Pulmonary artery endothelial cell (primary cell): ENCODE results near the gene FICD. TPM values are rescaled to one million over a fixed set of nuclear protein-coding genes. Genes with fewer than 3 reads are reported as not detected.
"Not testable (repeated sequence)": the region's sequence is repeated elsewhere in the genome, so short reads cannot be mapped to it uniquely, and the experiment has no call there.

Experiments used
- DNase-seq: peaks from one replicate; pipeline ENCODE4 v3.0.0-alpha.2; 2011; ENCODE audit warnings: low read depth, low spot score
- total RNA-seq: library from RNA; depleted of rRNA; stranded (reverse); fragments of >200 nt; gene quantifications from 2 replicates; pipeline ENCODE4 v1.2.3, GENCODE V29; 2014

The FICD gene
- 8.2 and 11.4 TPM in 2 replicates for total RNA-seq

GRCh38 chr12:108514973-108515814 is at the start of gene FICD:
FICD (plus strand) TSS chr12:108515277; CDS start chr12:108516973, 1,696 bp downstream.
- DNase-seq = peak; percentile 89

DNA sequence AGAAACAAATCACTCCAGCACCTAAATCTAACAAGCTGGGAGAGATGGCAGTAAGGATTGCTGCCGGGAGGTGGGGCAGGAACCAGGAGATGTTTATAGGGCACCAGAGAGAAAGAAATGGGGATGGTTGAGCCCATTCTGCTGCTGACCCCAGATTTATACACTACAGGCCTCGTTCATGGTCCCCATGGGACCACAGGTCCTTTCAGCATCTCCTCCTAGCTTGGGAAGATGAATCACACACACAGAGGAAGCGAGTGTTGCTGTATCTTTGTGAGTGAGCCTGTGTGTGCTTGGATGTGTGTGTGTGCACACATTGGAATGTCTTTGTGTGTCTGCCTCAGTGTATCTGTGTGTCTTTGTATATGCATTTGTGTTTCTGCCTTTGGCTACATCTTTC is 49.7 kb upstream of the FICD start:
- DNase-seq = no peak

- DNase-seq = no peak
Measured at GRCh38 chr12:108468196-108468968, 46.7 kb upstream of the FICD start.

- DNase-seq = no peak
Measured at GRCh38 chr12:108473400-108474055, 41.5 kb upstream of the FICD start.

DNA sequence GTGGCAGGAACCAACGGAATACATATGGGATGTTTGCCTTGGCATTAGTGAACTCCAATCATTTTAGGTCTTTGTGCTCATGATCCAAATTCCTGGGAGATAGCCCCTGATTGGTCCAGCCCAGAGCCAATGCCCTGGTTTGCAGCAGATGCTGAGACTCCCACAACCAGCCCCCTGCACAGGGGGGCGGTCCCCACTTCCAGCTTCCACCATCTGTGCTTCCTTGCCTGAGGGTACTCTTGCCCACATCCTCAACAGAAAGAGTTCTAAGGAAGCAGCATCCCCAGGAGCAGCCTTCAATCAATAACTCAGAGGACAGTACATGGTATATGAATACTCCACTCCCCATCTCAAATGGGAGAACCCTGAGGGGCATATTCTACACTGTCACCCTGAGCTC is 39.7 kb upstream of the FICD start:
- DNase-seq = no peak

DNA sequence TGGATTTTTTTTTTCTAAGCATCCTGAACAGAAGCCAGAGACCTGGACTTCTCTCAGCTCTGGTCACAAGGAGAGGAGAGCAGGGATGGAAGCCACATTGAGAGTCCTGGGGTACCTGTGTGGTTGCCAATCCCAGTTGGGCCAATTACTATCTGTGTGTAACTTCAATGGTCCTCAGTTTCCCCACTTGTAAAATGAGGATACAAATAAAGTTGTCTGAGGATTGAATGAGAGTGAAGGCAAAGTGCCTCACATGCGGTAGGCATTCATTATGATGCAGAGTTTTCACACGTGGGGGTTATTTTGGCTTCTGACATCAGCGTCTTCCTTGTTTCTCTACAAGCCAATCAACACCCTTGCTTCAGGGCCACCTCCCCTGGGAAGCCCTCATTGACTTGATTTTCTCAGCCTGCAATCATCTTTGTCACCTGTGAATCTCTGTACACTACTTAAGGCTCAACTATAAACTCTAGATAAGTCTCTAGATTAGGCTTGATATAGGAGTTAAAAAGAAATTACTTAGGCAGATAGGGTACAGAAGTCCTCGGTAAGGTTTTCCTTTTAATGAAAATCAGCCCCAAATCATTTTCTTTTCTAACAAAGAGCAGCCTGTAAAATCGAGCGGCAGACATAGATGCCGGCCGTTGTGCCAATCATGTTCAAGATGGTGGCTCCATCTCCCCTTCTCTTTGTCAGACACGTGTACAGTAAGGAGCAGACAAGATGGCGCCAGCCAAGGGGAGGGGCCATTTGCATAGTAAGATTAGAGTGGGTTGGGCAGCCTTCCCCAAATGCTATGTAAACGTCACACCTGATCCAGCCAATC is 37.8 kb upstream of the FICD start:
- no peak for DNase-seq

- no peak for DNase-seq
Measured at GRCh38 chr12:108477881-108478259, 37.2 kb upstream of the FICD start.

- DNase-seq = no peak
Measured at GRCh38 chr12:108478611-108479206, 36.4 kb upstream of the FICD start.

- DNase-seq = no peak
Measured at GRCh38 chr12:108479364-108480070, 35.6 kb upstream of the FICD start.

DNA sequence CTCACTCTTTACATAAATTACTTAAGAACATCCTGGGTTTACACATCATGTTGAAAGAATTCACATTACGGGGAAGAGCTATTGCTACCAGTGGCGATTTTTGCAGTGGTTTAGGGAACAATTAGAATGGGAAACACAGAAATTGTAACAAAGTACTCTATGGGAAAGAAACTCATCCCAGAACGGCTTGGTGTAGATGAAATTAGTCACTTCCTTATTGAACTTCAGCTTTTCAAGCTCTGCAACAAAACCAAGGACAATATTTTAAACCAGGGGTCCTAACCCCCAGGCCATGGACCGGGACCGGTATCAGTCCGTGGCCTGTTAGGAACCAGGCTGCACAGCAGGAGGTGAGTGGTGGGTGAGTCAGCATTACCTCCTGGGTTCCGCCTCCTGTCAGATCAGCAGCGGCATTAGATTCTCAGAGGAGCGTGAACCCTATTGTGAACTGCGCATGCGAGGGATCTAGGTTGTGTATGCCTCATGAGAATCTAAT is 32.3 kb upstream of the FICD start:
- no peak for DNase-seq

GRCh38 chr12:108483213-108484059 is 31.6 kb upstream of the FICD start:
- no peak for DNase-seq

DNA sequence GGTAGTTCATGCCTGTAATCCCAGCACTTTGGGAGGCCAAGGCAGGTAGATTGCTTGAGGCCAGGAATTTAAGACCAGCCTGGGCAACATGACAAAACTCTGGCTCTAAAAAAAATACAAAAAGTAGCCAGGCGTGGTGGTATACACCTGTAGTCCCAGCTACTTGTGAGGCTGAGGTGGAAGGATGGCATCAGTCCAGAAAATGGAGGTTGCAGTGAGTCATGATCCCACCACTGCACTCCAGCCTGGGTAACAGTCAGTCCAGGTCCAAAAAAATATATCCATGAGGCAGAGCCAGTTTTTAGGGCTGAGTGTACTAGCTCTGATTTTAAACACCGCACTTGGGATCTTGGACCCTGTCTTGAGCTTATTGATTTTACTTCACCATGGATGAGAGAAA is 30.6 kb upstream of the FICD start:
- no peak for DNase-seq

DNA sequence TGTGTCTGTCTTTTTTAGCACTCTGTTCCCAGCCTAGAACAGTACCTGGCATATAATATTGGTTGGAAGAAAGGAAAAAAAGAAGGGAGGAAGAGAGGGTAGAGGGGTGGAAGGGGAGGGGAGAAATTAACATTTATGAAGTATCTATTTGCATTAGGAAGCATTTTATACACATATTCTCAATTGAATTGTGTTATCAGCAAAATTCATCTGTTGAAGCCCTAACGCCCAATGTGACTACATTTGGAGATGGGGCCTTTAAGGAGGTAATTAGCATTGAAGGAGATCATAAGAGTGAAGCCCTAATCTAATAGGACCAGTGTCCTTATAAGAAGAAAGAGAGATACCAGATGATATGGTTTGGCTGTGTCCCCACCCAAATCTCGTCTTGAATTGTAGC is 30.2 kb upstream of the FICD start:
- DNase-seq = no peak

GRCh38 chr12:108485371-108485770 is 29.7 kb upstream of the FICD start:
- not testable (repeated sequence) for DNase-seq

DNA sequence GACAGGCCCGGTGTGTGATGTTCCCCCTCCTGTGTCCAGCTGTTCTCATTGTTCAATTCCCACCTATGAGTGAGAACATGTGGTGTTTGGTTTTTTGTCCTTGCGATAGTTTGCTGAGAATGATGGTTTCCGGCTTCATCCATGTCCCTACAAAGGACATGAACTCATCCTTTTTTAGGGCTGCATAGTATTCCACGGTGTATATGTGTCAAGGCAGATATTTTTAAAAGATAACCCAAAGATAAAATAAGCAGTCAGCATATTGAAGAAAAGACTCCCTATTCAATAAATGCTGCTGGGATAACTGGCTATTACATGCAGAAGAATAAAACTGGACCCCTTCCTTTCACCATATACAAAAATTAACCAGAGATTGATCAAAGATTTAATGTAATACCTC is 28.0 kb upstream of the FICD start:
- not testable (repeated sequence) for DNase-seq

DNA sequence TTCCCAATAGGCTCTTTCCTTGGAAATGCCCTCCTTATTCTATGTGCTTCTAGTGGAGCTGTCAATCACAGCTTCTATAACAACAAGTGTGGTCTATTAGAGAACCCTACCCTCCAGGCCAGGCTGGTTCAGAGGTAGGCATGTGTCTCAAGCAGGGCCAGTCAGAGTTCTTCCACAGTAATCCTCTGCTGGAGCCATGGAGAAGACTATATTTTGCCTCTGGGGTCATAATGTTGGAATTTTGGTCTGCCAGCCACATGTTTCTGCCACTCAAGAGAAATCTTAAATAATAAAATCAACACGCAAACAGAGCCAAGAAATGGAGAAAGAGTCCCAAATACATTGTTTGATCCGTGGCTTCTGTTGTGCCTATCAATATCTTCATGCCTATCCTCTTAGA is 23.8 kb upstream of the FICD start:
- no peak for DNase-seq

DNA sequence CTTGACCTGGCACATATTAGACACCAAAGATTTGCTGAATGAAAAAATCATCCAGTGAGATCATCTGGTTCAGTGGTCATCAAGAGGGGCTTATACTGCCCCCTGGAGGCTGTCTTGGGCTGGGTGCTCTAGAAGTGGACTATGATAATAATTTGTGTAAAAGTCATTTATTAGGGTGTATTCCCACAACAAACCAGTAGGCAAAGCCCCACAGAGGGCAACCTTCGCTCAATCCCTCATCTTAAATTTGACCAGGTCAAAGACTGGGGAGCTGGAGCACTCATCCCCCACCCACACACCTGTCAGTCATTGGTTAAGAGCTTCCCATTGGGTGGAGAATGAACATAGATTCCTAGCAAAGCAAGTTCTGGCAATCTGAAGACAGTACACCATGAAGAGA is 20.0 kb upstream of the FICD start:
- no peak for DNase-seq

- no peak for DNase-seq
Measured at GRCh38 chr12:108495823-108496579, 19.1 kb upstream of the FICD start.
